Measurements from ENCODE around the gene AFAP1L2.

Gene AFAP1L2

DNA sequence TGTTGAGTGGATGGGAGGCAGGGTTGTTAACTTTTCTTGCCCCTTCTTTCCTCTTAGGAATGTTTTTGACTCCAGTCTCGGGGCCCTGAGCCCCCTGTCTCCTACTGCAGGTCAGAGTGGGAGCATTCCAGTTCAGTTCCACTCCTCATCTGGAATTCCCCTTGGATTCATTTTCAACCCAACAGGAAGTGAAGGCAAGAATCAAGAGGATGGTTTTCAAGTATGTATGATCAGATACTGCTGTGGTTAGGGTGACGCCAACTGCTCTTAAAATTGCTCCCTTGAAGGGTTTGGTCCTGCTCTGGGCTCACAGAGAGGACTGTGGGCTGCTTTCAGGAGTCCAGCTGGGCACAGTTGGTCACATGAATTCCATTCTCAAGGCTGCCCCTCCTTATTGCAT, 143.2 kb downstream of the AFAP1L2 start:
- Histone ChIP-seq H3K4me2 (peak overlapping the region in 1 of 11 experiments; percentile 20; a peak in 1 of 22 replicates), H3K36me3 (no peaks in the 10 kb centered on the region), H4K20me1 (no peaks in the 10 kb centered on the region), H3K27me3 (no peaks in the 10 kb centered on the region), H3K9ac (no peak overlapping the region), H3K9me3 (replicated peaks in 1 of 11) (peaks cover 0 to 6% (median 0%) of the 10 kb centered on the region in 11 experiments; a peak in 1 of 22 replicates), H3K4me1 (peaks cover 0 to 32% (median 21%) of the 10 kb centered on the region in 10 experiments; a peak in 13 of 20 replicates), H3K27ac (no peak overlapping the region), H3K4me3 (no peak overlapping the region)
- TF ChIP-seq Cebpa-rat (IDR thresholded peaks at IDR 0.05), result no peak

DNA sequence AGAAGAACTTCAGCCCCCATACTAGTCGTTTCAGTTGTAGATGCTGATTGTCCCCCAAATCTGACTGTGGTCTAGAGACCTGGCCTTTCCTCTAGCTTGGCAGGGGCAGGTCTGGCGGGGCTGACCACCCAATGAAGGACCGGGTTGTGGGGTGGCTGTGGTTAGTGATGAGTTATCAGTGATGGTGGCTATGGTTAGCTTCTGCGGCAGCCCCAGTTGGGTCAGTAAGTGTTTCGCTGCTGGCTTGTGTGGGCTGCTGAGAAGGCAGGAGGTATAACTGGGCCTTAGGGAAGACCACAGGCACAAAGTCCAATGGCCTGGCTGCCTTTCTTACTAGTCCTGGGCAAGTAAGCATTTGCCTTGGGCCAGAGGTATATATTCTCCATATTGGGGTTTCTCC, 143.9 kb downstream of the AFAP1L2 start:
- H3K9me3 ChIP-seq (replicated peaks in 1 of 11), result peaks cover 0 to 6% (median 0%) of the 10 kb centered on the region in 11 experiments; a peak in 1 of 22 replicates
- no peaks in the 10 kb centered on the region for H3K36me3 ChIP-seq
- H4K20me1 ChIP-seq, result no peaks in the 10 kb centered on the region
- no peak overlapping the region for H3K9ac ChIP-seq
- H3K4me2 ChIP-seq, result no peak overlapping the region
- no peak for TF ChIP-seq Cebpa-rat (IDR thresholded peaks at IDR 0.05)
- H3K4me1 ChIP-seq, result peaks cover 0 to 39% (median 28%) of the 10 kb centered on the region in 10 experiments; a peak in 15 of 20 replicates
- no peak overlapping the region for H3K4me3 ChIP-seq
- no peak overlapping the region for H3K27ac ChIP-seq
- no peaks in the 10 kb centered on the region for H3K27me3 ChIP-seq

GRCh38 chr10:114259824-114260223, 144.5 kb downstream of the AFAP1L2 start:
- Histone ChIP-seq H3K9ac (no peak overlapping the region), H3K9me3 (replicated peaks in 1 of 11) (peaks cover 0 to 6% (median 0%) of the 10 kb centered on the region in 11 experiments; a peak in 1 of 22 replicates), H3K27me3 (no peaks in the 10 kb centered on the region), H3K4me1 (peaks cover 0 to 45% (median 33%) of the 10 kb centered on the region in 10 experiments; a peak in 15 of 20 replicates), H3K4me3 (no peak overlapping the region), H4K20me1 (no peaks in the 10 kb centered on the region), H3K36me3 (no peaks in the 10 kb centered on the region), H3K27ac (no peak overlapping the region), H3K4me2 (no peak overlapping the region)
- TF ChIP-seq Cebpa-rat (IDR thresholded peaks at IDR 0.05), result no peak

DNA sequence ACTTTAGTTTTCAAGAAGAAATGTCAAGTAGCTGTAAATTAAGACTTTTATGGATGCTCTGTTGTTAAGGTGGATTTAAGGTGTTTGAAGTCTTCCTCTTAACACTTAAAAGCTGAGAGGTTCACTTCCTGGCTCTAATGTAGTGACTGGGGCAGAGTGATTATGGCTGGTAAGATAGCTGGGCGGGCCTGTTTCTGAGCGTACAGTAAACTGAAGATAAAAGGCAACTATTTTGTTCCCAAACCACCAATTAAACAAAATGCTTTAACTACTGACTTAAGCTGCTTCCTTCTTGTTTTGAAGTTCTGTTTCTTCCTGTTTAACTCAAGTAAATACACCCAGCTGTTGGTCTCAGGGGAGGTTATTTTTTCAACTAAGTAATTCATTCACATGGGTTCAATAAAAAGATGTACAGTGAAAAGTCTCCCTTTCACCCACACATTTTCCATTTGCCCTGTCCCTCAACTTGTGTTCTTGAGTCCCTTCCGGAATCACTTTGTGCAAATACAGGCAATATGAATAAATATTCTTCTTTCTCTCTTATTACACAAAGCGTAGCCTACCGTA, 145.9 kb downstream of the AFAP1L2 start:
- Histone ChIP-seq H3K4me3 (no peak overlapping the region), H3K4me2 (peak overlapping the region in 6 of 11 experiments; percentile 14 to 81 (median 38); a peak in 11 of 22 replicates), H3K9me3 (replicated peaks in 1 of 11) (peaks cover 0 to 10% (median 0%) of the 10 kb centered on the region in 11 experiments; a peak in 5 of 22 replicates), H3K9ac (no peak overlapping the region), H3K27me3 (no peaks in the 10 kb centered on the region), H3K27ac (no peak overlapping the region), H3K4me1 (peaks cover 0 to 52% (median 40%) of the 10 kb centered on the region in 10 experiments; a peak in 15 of 20 replicates), H3K36me3 (no peaks in the 10 kb centered on the region), H4K20me1 (no peaks in the 10 kb centered on the region)
- TF ChIP-seq Cebpa-rat (IDR thresholded peaks at IDR 0.05), result no peak

DNA sequence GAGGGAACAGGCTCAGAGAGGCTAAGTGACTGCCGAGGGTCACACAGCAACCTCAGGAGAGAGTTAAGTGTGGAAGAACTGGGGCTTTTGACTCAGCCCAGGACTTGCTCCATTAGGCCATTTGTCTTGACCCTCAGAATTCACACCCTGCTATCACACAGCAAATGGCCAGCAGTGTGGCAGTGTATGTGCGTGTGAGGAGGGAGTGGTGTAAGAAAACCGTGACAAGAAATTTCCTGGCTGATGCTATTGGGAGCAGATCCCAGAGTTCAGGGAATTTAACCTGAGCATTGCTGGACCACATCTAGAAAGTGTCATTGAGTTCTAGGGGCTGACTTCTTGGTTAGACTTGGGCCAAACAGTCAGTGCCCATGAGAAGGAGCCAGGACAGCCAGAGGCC, 146.8 kb downstream of the AFAP1L2 start:
- no peaks in the 10 kb centered on the region for H4K20me1 ChIP-seq
- H3K9me3 ChIP-seq (replicated peaks in 1 of 11), result peaks cover 0 to 11% (median 0%) of the 10 kb centered on the region in 11 experiments; a peak in 5 of 22 replicates
- H3K27me3 ChIP-seq, result no peaks in the 10 kb centered on the region
- no peak overlapping the region for H3K9ac ChIP-seq
- TF ChIP-seq Cebpa-rat (IDR thresholded peaks at IDR 0.05), result no peak
- H3K4me2 ChIP-seq, result peak overlapping the region in 6 of 11 experiments; percentile 14 to 81 (median 38); a peak in 8 of 22 replicates
- no peak overlapping the region for H3K27ac ChIP-seq
- no peaks in the 10 kb centered on the region for H3K36me3 ChIP-seq
- no peak overlapping the region for H3K4me3 ChIP-seq
- H3K4me1 ChIP-seq, result peaks cover 0 to 52% (median 40%) of the 10 kb centered on the region in 10 experiments; a peak in 15 of 20 replicates

DNA sequence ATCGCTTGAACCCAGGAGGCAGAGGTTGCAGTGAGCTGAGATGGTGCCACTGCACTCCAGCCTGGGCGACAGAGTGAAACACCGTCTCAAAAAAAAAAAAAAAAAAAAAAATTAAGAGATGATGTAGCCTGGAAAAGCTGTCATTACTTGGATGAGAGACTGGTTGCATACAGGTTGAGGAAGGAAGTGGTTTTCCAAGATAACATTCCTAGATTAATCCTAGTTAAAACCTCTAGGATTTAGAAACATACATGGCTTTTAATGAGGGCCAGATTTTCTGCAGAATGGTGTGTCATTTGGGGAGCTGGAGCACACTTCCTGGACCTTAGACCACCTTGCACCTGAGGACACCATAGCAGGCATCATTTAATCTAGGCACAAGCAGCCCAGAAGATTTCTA, 147.5 kb downstream of the AFAP1L2 start:
- Histone ChIP-seq H3K9me3 (replicated peaks in 1 of 11) (peaks cover 0 to 11% (median 0%) of the 10 kb centered on the region in 11 experiments; a peak in 5 of 22 replicates), H3K4me2 (peak overlapping the region in 4 of 11 experiments; percentile 6 to 81 (median 55); a peak in 8 of 22 replicates), H3K4me1 (peaks cover 0 to 52% (median 40%) of the 10 kb centered on the region in 10 experiments; a peak in 15 of 20 replicates), H3K36me3 (no peaks in the 10 kb centered on the region), H3K9ac (no peak overlapping the region), H4K20me1 (no peaks in the 10 kb centered on the region), H3K4me3 (no peak overlapping the region), H3K27ac (no peak overlapping the region), H3K27me3 (no peaks in the 10 kb centered on the region)
- TF ChIP-seq Cebpa-rat (IDR thresholded peaks at IDR 0.05), result no peak

GRCh38 chr10:114256008-114256765, 148.1 kb downstream of the AFAP1L2 start:
- H3K27me3 ChIP-seq, result no peaks in the 10 kb centered on the region
- TF ChIP-seq Cebpa-rat (IDR thresholded peaks at IDR 0.05), result no peak

GRCh38 chr10:114255227-114255626, 149.1 kb downstream of the AFAP1L2 start:
- no peak for TF ChIP-seq Cebpa-rat (IDR thresholded peaks at IDR 0.05)
- Histone ChIP-seq H3K36me3 (no peaks in the 10 kb centered on the region), H3K4me3 (0 out of 20 replicates have a peak overlapping the region, but pooled peaks of 1 of the 10 experiments have one; percentile 7), H3K27me3 (no peaks in the 10 kb centered on the region), H3K4me2 (peak overlapping the region in 9 of 11 experiments; percentile 5 to 81 (median 55); a peak in 17 of 22 replicates), H3K4me1 (peaks cover 0 to 57% (median 40%) of the 10 kb centered on the region in 10 experiments; a peak in 15 of 20 replicates), H3K9ac (no peak overlapping the region), H3K27ac (no peak overlapping the region), H3K9me3 (replicated peaks in 1 of 11) (peaks cover 0 to 11% (median 0%) of the 10 kb centered on the region in 11 experiments; a peak in 5 of 22 replicates), H4K20me1 (no peaks in the 10 kb centered on the region)

More at GRCh38 chr10:114256008-114256765, 148.1 kb downstream of the AFAP1L2 start:
- Histone ChIP-seq H3K9ac (no peak overlapping the region), H3K27ac (no peak overlapping the region), H3K4me2 (peak overlapping the region in 9 of 11 experiments; percentile 5 to 81 (median 55); a peak in 17 of 22 replicates), H3K36me3 (no peaks in the 10 kb centered on the region), H3K4me3 (0 out of 20 replicates have a peak overlapping the region, but pooled peaks of 1 of the 10 experiments have one; percentile 7), H3K9me3 (replicated peaks in 1 of 11) (peaks cover 0 to 11% (median 0%) of the 10 kb centered on the region in 11 experiments; a peak in 5 of 22 replicates), H3K4me1 (peaks cover 0 to 52% (median 40%) of the 10 kb centered on the region in 10 experiments; a peak in 15 of 20 replicates), H4K20me1 (no peaks in the 10 kb centered on the region)

GRCh38 chr10:114252883-114253282, 151.4 kb downstream of the AFAP1L2 start:
- Histone ChIP-seq H3K4me1 (peaks cover 0 to 45% (median 30%) of the 10 kb centered on the region in 10 experiments; a peak in 15 of 20 replicates), H3K4me2 (no peak overlapping the region), H4K20me1 (no peaks in the 10 kb centered on the region), H3K4me3 (no peak overlapping the region), H3K9me3 (replicated peaks in 1 of 11) (peaks cover 0 to 11% (median 0%) of the 10 kb centered on the region in 11 experiments; a peak in 4 of 22 replicates), H3K27me3 (no peaks in the 10 kb centered on the region), H3K36me3 (no peaks in the 10 kb centered on the region), H3K9ac (no peak overlapping the region), H3K27ac (no peak overlapping the region)
- TF ChIP-seq Cebpa-rat (IDR thresholded peaks at IDR 0.05), result no peak
